Activated gamma-delta T cell treated with Interleukin-2 at 50 U/mL for 16 hours (primary cell): ENCODE results near the gene PROZ.

Experiments
- DNase-seq: peaks from one replicate; pipeline ENCODE4 v3.0.0-alpha.2; 2020

PROZ gene

DNA sequence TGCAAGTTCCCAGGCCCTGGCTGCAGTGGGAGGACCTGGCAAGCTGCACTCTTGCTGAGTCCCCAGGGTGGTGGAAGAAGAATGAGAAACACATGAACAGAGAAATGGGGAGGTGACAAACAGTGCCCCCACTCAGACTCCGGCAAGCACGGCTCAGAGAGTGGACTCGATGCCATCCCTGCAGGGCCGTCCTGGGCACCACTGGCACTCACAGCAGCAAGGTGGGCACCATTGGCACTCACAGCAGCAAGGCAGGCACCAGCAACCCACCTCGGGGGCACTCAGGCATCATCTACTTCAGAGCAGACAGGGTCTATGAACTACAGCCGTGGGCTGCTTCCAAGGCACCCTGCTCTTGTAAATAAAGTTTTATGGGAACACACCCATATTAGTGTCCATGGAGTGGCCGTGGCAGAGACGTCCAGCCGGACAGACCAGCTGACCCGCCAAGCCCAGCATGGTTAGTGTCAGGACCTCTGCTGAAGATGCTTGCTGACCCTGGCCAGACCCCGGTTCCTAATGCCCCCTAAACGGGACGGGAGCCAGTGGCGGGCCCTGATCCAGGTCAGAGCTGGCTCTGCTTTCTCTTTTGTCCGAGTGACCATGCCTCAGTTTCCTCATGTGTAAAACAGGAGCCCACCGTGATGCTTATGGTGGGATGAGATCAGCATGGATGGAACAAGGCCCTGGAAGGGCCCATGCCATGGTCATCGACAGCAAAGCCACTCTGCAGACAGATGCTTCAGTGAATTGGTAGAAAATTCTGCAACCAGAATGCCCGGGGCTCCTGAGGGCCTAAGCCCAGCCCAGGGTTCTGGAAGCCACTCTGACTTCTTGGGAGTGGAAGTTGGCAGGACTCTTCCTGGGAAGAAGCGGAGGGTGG lies 37.9 kb upstream of the PROZ start:
- DNase-seq: no peak

- DNase-seq: no peak
Observed at GRCh38 chr13:113121183-113121927, 37.1 kb upstream of the PROZ start.

- no peak for DNase-seq
Observed at GRCh38 chr13:113121928-113122471, 36.4 kb upstream of the PROZ start.

DNA sequence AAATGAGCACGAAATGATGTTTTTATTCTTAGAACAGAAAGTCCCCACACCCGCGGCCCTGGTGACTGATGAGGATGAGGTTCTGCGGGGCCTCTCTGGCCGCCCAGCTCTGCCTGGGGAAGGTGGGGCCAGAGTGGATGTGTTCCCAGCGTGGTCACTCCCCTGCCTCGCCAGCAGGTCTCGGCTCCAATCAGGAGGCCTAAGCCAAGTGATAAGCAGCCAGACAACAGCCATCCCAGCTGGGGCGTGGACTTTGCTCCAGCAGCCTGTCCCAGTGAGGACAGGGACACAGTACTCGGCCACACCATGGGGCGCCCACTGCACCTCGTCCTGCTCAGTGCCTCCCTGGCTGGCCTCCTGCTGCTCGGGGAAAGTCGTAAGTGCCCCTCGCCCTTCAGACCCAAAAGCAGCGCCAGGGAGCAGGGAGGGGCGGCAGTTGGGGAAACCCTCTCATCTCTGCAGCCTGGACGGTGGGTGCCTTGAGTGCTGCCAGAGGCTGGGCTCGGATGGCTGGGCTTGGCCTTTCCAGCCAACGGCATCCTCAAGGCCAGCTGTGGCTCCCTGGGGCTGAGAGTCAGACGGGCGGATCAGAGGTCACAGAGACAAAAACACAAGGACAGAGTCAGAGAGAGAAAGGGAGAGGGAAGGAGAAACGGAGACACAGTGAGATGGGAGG lies 35.8 kb upstream of the PROZ start, which contains the start of gene F10:
F10 (plus strand) TSS at position 250 of the 676 bp plus-strand sequence; CDS start at position 307, 57 bp downstream.
- DNase-seq: no peak

DNA sequence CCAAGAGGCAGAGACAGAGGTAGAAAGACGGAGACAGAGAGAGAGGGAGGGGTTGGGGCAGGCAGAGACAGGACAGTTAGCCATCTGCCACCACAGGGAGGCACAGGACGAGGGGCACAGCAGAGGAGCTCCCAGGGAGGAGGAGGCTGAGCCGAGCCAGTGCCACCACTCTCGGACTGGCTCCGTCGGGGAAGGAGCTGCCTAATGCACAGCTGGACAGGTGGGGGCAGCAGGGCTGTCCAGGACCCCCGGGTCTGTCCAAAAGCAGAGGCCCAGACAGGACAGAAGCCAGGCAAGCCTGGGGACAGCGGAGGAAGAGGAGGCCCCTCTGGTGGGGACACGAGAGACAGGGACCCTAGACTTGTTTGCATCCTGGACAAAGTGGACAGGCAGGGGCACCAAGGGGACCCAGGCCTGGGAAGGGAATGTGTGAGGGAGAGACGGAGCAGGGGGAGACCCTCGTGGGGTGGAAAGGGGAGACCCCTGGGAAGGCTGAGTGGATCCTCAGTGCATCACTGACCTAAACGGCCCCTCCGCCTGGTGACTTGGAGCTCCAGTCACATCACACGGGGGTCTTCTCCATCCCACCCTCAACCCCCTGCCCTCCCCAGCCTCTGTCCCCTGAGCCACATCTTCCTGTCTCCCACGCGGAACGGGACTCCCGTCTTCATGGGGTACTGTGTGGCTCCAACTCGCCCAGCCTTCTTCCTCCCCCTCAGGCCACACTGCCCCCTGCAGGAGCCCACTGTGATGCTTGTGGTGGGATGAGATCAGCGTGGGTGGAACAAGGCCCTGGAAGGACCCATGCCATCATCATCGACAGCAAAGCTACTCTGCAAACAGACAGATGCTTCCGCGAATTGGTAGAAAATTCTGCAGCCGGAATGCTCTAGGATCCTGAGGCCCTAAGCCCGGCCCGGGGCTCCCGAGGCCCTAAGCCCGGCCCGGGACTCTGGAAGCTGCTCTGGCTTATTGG lies 34.9 kb upstream of the PROZ start:
- no peak for DNase-seq

DNA sequence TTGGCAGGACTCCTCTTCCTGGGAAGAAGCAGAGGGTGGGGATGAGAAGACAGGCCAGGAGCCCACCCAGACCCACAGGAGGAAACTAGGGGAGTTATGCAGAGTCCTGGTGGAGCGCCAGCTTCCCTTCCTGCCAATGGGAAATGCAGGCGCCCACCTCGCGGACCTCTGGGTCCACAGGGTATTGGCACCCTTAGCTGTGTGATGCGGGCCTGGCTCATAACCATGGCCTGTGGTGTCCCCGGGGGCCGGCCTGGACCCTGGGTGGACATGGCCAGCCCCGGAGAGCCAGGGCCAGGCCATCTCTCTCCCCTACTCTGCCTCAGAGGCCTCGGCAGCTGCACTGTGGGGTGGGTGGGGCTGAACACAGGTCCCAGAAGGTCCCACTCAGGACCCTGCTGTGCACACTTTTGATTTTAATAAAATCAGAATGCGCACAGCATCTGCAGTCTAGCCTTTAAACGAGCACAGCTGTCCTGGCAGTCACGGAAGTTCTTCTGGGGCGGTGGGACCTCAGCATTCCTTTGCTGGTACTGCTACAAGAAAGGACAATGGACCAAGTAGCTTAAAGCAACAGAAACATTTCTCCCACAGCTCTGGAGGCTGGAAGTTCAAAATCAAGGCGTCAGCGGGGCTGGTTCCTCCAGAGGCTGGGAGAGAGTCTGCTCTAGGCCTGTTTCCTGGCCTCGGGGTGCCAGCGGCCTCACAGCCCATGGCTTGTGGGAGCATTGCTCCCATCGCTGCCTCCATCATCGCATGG lies 34.1 kb upstream of the PROZ start:
- no peak for DNase-seq

DNA sequence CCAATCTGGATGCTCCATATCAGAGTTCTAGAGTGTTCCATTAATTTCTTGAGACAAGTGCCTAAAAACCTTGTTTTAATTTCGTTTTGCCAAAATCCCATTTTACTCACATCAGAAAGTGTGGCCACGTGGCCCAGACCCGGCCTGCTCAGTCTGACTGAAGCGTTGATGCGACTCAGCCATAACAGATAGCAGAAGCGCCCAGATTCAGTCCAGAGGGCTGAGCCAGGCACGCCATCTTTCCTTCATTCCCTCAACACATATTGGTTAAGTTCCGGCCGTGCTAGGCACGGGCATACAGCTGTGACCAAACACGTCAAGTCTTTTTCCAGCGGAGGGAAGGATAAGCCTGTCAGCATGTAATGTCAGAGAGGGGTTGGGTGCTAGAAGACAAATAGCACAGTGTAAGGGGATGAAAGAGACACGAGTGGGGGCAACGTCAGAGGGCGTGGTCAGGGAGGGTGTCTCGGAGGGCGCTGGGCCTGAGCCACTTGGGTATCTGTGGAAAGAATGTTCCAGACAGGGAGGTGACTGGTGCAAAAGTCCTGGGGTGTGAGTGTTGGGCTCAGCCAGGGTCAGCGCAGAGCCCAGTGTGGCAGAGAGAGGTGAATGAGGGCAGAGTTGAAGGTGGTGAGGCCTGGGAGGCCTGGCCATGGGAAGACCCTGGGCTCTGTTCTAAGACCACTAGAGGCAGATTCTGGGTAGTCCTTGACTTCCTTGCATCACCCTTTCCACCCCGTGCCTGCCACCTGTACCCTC lies 32.8 kb upstream of the PROZ start:
- no peak for DNase-seq

- DNase-seq: no peak
Observed at GRCh38 chr13:113126265-113127150, 31.9 kb upstream of the PROZ start.

GRCh38 chr13:113129480-113129879 lies 29.0 kb upstream of the PROZ start:
- DNase-seq: no peak

- no peak for DNase-seq
Observed at GRCh38 chr13:113129921-113130750, 28.3 kb upstream of the PROZ start.

DNA sequence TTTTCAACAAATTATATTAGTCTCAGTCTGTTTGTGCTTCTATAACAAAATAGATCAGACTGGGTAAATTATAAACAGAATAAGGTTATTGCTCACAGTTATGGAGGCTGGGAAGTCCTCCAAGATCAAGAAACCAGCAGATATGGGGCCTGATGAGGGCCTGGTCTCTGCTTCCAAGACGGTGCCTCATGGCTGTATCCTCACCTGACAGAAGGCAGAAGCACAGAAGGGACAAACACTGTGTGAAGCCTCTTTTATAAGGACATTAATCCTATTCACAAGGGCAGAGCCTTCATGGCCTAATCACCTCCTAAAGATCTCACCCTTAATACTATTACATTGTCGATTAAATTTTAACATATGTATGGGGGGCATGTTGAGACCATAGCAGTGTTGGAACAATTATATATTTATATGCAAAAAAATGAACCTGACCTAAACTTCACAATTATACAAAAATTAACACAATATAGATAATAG lies 23.1 kb upstream of the PROZ start:
- DNase-seq: no peak

- DNase-seq: no peak
Observed at GRCh38 chr13:113137691-113138298, 20.7 kb upstream of the PROZ start.

GRCh38 chr13:113138792-113139551 lies 19.5 kb upstream of the PROZ start:
- no peak for DNase-seq

- no peak for DNase-seq
Observed at GRCh38 chr13:113139577-113139976, 18.9 kb upstream of the PROZ start.

DNA sequence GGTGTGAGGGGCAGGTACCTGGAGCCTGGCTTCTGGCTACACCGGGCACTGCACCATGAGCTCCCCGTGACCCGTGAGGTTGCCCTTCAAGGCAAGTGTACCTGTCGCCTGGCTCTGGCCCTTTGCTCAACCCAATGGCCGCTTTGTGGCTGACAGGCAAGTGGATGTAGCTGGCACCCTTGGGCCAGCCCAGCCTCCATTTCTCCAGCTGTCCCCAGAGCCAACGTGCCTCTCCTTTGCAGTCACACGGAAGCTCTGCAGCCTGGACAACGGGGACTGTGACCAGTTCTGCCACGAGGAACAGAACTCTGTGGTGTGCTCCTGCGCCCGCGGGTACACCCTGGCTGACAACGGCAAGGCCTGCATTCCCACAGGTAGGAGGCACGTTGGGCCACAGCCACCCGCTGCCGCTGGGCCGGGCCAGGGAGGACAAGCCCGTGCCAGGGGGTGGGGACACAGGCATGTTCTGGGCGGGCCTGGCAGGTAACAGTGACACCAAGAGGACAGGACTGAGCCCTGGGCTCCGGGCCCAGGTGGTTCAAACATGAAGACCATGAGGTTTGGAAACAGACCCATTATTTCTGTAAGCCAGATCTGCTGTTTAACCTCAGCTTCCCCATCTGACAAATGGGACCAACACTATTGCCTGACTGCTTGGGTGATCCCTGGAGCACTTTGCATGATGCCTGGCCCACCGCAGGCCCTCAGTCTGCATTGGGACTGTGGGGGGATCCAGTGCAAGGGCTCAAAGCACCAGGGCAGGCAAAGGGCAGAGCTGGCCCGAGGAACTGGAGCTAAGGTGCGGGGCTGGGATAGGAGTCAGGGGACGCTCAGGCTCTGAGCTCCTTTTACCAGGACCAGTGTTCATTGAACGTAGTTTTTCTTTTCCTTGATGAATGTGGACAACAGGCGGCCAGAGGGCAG lies 17.5 kb upstream of the PROZ start:
- DNase-seq: no peak

GRCh38 chr13:113141601-113141970 lies 16.9 kb upstream of the PROZ start:
- DNase-seq: no peak
